Measurements from ENCODE around the gene SYVN1. TPM values are rescaled to one million over a fixed set of nuclear protein-coding genes. Genes with fewer than 3 reads are reported as not detected.

Gene SYVN1
- total RNA-seq, 1 donor from 2014 or later, result 57.1 TPM

DNA sequence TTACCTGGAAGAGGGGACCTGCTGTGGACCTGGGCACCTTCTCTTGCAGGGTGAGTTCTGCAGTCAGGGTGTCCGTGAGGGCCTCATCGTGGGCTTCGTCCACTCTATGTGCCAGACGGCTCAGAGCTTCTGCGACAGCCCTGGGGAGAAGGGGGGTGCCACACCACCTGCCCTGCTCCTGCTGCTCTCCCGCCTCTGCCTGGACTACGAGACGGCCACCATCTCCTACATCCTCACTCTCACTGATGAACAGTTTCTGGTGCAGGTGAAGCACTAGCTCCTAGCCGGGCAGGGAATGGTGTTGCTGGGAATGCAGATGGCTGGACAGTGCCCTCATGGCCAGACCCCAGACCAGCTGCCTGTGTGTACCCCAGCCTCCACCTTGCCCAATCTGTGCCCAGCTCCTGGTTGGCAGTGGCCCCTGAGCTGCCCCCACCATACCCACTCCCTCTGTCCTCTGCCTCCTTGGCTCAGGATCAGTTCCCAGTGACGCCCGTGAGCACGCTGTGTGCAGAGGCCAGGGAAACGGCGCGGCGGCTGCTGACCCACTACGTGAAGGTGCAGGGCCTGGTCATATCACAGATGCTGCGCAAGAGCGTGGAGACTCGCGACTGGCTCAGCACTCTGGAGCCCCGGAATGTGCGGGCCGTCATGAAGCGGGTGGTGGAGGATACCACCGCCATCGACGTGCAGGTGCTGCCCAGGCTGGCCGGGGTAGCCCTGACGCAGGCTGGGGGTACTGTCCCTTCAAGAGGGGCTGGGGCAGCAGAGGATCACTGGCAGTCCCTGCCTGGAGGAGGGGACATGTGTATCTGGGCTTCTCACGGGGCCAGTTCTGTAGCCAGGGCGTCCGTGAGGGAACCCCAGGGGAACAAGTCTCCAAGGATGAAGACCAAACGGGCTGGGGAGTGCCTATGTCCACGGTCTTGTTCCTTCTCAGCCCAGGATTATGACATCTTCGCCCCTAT lies 24.8 kb downstream of the SYVN1 start:
- Mint-ChIP-seq H3K4me1 (ENCODE audit: unreplicated experiment) (peaks cover 23% of the 10 kb centered on the region), H3K36me3 (ENCODE audit: unreplicated experiment) (peaks cover 3% of the 10 kb centered on the region), H3K4me3 (ENCODE audit: unreplicated experiment) (no peak overlapping the region), H3K27ac (ENCODE audit: unreplicated experiment) (no peak overlapping the region), H3K27me3 (ENCODE audit: unreplicated experiment) (no peaks in the 10 kb centered on the region), H3K9me3 (ENCODE audit: unreplicated experiment) (no peaks in the 10 kb centered on the region)
- TF ChIP-seq, protein P1, sequence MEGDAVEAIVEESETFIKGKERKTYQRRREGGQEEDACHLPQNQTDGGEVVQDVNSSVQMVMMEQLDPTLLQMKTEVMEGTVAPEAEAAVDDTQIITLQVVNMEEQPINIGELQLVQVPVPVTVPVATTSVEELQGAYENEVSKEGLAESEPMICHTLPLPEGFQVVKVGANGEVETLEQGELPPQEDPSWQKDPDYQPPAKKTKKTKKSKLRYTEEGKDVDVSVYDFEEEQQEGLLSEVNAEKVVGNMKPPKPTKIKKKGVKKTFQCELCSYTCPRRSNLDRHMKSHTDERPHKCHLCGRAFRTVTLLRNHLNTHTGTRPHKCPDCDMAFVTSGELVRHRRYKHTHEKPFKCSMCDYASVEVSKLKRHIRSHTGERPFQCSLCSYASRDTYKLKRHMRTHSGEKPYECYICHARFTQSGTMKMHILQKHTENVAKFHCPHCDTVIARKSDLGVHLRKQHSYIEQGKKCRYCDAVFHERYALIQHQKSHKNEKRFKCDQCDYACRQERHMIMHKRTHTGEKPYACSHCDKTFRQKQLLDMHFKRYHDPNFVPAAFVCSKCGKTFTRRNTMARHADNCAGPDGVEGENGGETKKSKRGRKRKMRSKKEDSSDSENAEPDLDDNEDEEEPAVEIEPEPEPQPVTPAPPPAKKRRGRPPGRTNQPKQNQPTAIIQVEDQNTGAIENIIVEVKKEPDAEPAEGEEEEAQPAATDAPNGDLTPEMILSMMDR (IDR thresholded peaks at IDR 0.05), result no peak
- no peak for DNase-seq (ENCODE audit: extremely low spot score, unreplicated experiment)

DNA sequence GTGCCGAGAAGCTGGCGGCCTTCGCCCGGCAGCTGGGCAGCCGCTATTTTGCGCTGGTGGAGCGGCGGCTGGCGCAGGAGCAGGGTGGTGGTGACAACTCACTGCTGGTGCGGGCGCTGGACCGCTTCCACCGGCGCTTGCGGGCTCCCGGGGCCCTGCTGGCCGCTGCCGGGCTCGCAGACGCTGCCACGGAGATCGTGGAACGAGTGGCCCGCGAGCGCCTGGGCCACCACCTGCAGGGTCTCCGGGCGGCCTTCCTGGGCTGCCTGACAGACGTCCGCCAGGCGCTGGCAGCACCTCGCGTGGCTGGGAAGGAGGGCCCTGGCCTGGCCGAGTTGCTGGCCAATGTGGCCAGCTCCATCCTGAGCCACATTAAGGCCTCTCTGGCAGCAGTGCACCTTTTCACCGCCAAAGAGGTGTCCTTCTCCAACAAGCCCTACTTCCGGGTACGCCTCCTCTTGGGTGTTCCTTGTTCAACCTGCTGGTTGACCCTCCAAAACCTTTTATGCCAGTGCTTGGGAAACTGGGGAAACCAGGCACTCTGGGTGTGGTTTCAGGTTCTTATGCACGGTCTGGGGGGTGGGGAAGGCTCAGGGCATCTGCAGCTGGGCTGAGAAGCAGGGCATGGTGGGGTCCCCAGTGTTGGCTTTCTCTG lies 25.7 kb downstream of the SYVN1 start:
- TF ChIP-seq, protein P1 (IDR thresholded peaks at IDR 0.05), result no peak
- Mint-ChIP-seq H3K27me3 (ENCODE audit: unreplicated experiment) (no peaks in the 10 kb centered on the region), H3K27ac (ENCODE audit: unreplicated experiment) (no peak overlapping the region), H3K4me3 (ENCODE audit: unreplicated experiment) (no peak overlapping the region), H3K4me1 (ENCODE audit: unreplicated experiment) (peaks cover 17% of the 10 kb centered on the region), H3K9me3 (ENCODE audit: unreplicated experiment) (no peaks in the 10 kb centered on the region), H3K36me3 (ENCODE audit: unreplicated experiment) (peaks cover 4% of the 10 kb centered on the region)
- DNase-seq (ENCODE audit: extremely low spot score, unreplicated experiment), result no peak

DNA sequence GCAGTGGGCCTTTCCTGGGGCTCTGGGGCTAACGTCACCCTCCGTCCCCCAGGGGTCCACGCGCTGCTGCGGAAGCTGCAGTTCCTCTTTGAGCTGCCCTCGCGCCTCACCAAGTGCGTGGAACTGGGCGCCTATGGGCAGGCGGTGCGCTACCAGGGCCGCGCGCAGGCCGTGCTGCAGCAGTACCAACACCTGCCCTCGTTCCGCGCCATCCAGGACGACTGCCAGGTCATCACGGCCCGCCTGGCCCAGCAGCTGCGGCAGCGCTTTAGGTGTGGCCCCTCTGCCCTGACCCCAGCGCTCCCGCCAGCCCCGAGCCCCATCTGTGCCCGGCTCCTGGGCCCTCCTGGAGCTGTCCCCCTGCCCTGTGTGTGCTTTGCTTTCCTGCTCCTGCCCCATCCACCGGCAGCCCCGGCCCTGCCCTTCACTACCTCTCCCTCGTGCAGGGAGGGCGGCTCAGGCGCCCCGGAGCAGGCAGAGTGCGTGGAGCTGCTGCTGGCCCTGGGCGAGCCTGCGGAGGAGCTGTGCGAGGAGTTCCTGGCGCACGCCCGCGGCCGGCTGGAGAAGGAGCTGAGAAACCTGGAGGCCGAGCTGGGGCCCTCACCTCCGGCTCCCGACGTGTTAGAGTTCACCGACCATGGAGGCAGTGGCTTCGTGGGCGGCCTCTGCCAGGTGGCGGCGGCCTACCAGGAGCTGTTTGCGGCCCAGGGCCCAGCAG lies 26.4 kb downstream of the SYVN1 start:
- DNase-seq (ENCODE audit: extremely low spot score, unreplicated experiment), result no peak
- Mint-ChIP-seq H3K4me1 (ENCODE audit: unreplicated experiment) (peaks cover 11% of the 10 kb centered on the region), H3K27ac (ENCODE audit: unreplicated experiment) (no peak overlapping the region), H3K27me3 (ENCODE audit: unreplicated experiment) (no peaks in the 10 kb centered on the region), H3K4me3 (ENCODE audit: unreplicated experiment) (no peak overlapping the region), H3K36me3 (ENCODE audit: unreplicated experiment) (peaks cover 4% of the 10 kb centered on the region), H3K9me3 (ENCODE audit: unreplicated experiment) (no peaks in the 10 kb centered on the region)
- TF ChIP-seq, protein P1 (IDR thresholded peaks at IDR 0.05), result no peak

DNA sequence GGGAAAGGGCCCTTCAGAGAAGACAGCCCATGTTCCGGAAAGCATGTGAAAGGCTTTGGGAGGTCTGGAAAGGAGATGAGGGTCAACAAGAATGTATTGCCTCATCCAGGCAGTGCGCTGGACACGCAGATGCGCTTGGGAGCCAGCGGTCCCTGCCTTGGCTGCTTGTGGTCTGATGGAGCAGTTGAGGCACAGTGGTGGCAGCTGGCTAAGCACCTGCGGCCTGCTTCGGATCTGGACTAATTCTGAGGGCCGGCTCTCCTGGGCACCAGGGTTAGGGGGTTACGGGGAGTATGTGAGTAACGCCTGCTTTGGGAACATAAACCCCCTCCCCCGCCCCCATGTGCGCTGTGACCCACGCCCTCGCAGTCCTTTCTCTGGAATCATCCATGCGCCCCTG lies 27.2 kb downstream of the SYVN1 start:
- no peaks in the 10 kb centered on the region for H3K27me3 Mint-ChIP-seq (ENCODE audit: unreplicated experiment)
- H3K9me3 Mint-ChIP-seq (ENCODE audit: unreplicated experiment), result no peaks in the 10 kb centered on the region
- H3K36me3 Mint-ChIP-seq (ENCODE audit: unreplicated experiment), result peaks cover 4% of the 10 kb centered on the region
- DNase-seq (ENCODE audit: extremely low spot score, unreplicated experiment), result no peak
- H3K27ac Mint-ChIP-seq (ENCODE audit: unreplicated experiment), result no peak overlapping the region
- no peak overlapping the region for H3K4me3 Mint-ChIP-seq (ENCODE audit: unreplicated experiment)
- H3K4me1 Mint-ChIP-seq (ENCODE audit: unreplicated experiment), result peaks cover 15% of the 10 kb centered on the region
- TF ChIP-seq, protein P1 (IDR thresholded peaks at IDR 0.05), result no peak
